HG02759 (cell line): Measurements from ENCODE around the gene SHOC1.
A peak's percentile ranks its signal among the peaks of the same experiment; 100 is the strongest.
"Not testable (repeated sequence)": the region's sequence is repeated elsewhere in the genome, so short reads cannot be mapped to it uniquely, and the experiment has no call there.

Experiments used
- ATAC-seq: cut with Tn5 transposase; IDR thresholded peaks from one replicate; pipeline ENCODE4 v1.9.1; 2021; ENCODE audit warnings: mild to moderate bottlenecking, moderate library complexity; ENCODE audit not compliant: unreplicated experiment

SHOC1 gene

DNA sequence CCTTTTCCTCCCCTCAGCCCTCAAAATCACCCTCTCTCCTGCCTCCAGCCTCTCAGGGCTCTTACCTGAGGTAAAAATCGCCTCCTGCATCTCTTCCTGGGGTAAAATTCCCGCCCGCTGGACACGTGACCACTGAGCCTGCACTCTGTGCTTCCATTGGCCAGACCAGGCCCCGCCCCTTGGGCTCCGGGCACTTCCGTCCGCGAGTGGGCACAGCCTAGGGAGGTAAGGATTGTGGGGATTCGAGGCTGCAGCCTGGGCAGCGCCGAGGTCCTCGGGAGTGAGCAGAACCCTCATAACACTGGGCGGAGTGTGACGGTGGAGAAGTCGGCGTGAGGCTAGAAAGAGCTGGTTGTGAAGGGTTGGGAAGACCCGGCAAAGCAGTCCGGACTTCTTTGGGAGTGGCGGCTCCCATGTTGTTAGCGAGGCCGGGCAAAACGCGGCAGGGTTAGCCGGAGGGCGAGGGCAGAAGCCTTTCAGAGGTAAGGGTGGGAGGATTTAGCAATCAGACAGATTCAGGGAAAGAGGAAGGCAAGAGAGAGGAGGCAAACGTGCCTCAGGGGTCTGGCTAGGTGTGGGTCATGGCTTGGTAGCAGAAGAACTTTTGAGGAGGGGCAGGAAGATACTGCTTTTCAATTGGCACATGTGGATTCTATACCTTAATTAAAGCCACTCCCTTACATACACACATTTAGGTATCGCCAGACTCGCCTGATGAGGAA is at the start of gene SHOC1:
Gene SHOC1 (minus strand): TSS at position 103 of the 722 bp plus-strand sequence. CDS start 3,519 bp downstream, outside the sequence.
- no peak for ATAC-seq

DNA sequence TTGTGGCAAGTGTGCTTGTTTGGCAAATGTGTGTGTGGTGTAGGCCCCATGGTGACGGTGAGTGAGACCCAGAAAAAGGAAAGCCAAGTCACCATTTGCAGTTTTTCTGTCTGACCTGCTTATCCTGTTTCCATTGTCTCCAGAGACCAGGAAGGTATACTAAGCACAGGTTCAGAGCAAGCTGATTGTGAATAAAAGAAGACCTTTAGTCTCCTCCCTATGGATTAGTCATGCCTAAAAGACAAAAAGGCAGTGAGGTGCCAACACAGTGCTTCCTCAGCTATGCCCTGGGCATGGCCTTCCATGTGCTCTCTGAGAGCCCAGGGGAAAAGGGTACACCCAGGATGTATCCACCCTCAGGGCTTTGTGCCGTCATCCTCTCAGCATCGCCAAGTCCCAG is 49.2 kb upstream of the SHOC1 start:
- no peak for ATAC-seq

DNA sequence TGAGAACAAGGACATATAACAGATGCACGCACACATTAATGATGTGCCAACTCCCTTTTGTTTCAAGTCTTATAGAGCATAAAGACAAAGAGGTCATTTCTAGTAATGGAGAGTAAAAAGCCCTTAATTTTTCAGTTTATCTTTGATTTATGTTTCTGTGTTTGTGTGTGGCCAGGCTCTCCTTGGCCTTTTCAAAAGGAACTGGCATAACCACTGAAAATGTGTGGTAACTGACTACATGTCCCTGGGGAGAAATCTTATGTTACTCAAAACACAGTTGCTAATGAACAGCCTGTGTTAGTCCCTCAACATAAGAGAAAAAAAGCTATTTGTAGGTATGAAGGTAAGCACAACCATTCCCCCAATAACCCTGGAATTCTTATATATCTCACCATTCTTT is 47.6 kb upstream of the SHOC1 start:
- no peak for ATAC-seq

DNA sequence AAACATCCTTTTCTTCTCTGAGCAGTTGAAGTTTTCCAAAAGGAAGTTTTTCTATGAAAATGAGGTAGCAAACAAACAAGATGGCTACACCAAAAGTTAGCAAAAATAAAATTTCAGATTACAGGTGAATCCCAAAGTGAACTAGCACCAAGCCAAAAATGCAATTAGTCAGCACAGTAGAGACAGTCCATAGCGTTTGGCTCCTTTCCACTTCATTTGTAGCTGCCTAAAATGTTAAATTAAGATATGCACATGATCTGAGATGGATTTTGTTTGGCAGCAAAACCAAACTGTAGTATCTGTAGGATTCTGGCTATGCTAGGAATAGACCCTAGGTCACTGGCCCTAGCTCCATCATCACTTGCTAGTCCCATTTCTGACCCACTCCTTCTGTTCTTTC is 45.7 kb upstream of the SHOC1 start:
- no peak for ATAC-seq

DNA sequence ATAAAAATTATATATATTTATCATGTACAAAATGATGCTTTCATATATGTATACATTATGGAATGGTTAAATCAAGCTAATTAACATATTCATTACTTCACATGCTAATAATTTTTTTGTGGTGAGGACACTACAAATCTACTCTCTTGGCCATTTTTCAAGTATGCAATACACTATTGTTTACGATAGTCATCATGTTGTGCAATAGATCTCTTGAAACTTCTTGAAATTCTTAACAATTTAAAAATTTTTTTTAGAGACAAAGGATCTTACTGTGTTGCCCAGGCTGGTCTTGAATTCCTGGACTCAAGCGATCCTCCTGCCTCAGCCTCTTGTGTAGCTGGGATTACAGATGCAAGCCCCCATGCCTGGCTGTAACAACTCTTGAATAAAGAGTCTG is 45.2 kb upstream of the SHOC1 start:
- ATAC-seq = no peak

DNA sequence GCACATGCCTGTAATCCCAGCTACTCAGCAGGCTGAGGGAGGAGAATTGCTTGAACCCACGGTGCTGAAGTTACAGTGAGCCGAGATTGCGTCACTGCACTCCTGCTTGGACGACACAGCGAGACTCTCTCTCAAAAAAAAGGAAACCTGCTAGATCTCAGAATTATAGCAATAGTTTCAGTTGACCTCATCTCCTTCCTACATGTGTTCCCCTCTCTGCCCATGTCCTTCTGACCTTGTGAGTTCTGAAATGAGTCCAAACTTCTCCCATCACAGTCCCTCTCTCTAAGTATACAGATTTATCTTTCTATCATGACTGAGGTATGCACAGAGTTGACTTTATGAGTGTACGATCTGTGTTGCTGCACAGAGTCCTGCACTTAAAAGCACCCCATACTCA is 44.6 kb upstream of the SHOC1 start:
- peak; percentile 73 for ATAC-seq

DNA sequence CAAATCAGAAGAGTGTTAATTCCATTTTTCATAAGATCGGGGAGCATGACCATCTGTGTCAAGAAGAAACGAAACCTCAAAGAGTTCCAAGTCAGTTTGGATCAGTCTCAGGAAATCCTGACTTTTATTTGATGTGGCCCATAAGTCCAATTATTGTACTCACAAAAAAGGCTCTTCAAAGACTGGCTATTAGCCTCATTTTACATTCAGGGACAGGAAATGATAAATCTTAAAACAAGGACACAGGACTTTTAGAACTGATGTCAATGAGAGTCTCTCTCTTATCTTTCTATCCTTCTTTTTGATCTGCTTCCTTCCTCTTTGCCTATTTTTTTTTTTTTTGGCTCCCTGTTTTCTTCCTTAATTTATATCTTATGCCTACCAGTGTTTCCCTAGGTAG is 43.7 kb upstream of the SHOC1 start:
- ATAC-seq = no peak

DNA sequence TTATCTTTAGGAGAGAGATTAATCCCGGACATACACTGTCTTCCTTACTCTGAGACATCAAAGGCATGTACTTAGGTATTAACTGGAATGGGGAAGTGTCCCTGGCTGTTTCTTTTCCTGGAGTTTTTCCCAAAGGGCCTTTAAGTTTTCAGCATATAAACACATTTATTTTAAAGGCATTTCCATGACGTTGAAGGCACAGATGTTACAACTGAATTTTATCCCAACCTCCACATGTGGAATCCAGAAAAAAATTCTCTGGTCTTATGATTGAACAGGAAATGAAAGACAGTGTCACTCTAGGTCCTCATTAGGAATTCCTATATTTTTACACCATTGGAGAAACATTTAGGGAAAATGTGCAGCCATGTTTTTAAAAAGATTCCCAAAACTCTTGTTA is 41.6 kb upstream of the SHOC1 start:
- ATAC-seq = no peak

DNA sequence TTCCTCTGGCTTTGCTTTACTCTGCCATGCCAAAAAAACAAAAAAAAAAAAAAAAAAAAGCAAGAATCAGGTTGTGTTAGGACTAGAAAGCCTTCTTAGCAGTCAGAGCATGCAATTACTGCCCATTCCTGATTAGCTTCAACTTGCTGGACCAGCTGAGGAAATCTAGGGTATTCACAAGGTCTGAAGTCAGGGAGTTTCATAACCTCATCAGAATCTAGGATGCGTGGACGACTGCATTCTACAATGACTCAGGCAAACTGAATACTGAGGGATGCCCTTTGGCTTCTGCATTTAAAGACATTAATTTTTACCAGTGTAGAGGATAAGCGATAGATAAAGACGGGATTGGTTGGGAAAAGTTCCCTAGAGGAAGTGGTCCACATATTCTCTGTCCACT is 39.2 kb upstream of the SHOC1 start:
- no peak for ATAC-seq

DNA sequence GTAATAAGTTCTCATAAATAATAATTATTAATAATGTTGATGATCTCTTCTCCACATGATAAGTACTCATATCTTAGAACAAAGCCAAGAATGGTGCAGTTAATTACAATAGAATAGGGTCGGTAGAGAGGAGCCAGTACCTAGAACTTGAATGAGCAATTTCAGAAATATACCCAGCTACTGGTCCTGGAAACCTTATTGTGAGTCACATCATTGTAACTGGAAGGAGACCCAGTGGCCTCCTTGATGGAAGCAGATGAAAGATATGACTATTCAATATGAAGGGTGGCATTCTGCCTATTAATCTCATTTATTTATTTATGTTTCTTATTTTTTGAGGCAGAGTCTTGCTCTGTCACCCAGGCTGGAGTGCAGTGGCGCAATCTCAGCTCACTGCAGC is 37.7 kb upstream of the SHOC1 start:
- no peak for ATAC-seq

DNA sequence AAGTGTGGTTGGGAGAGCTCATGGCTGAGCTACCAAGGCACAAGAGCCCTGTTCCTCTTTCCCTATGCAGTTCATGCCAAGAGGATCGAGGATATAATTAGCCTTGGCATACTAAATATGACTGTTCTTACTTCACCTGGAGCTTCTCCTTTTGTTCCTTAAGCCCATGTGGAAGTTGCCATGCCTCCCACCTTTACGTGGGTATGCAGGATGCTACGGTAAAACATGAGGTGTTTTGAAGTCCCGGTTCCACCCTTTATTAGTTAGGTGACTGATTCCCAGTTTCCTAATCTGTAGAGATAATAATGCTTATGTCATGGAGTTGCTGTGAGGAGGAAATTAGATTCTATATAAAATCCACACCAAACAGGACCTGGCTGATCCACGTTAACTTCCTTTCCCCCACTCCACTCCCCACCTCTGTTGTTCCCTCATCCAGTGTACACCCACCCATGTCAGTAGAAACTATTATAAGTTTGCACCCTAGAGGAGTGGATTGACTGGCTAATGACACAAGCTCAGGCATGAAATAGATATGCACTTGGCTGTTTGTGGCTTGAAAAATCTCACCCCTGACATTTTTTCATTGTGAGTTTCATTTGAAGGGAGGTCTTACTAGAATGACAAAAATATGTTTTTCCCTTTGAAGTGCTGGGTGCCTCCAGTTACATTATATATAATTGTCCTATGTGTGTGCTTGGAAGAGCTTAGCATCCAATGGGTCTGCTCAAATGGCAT is 36.8 kb upstream of the SHOC1 start:
- no peak for ATAC-seq

DNA sequence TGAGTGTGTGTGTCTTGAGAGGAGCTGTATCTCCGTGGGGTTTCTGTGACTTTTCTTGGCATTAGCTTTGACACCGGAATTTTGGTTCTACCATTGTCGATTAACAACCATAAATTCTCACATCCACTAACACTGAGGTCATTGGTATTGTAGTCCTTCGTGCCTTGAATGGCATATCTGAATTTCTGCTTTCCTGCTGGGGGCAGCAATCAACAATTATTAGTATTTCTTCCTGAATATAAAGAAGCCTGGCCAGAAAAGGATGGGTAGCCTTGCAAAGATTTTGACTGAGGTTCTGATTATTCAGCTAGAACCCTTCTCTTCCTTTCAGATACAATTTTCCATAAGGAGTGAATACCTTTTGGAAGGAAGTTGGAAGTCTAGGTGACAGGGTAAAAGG is 33.5 kb upstream of the SHOC1 start:
- no peak for ATAC-seq

DNA sequence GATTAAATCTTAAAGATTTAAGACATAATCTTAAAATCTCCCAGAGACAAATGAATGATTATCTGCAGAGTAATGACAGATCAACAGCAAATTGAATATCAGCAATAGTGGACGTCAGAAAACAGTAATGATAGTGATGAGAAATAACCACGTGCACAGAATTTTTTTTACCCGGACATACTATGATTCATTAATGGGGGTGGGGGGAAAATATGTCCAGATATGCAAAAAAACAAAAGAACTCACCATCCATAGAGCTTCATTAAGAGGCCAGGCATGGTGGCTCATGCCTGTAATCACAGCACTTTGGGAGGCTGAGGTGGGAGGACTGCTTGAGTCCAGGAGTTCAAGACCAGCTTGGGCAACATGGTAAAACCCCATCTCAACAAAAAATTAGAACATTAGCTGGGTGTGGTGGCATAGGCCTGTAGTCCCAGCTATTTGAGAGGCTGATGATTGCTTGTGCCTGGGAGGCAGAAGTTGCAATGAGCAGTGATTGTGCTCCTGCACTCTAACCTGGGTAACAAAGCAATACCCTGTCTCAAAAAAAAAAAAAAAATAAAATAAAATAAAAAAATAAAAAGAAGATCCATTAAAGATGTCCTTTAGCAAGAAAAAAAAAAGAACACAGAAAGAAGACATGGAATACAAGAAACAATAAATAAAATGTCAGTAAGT is 30.9 kb upstream of the SHOC1 start:
- ATAC-seq = no peak

DNA sequence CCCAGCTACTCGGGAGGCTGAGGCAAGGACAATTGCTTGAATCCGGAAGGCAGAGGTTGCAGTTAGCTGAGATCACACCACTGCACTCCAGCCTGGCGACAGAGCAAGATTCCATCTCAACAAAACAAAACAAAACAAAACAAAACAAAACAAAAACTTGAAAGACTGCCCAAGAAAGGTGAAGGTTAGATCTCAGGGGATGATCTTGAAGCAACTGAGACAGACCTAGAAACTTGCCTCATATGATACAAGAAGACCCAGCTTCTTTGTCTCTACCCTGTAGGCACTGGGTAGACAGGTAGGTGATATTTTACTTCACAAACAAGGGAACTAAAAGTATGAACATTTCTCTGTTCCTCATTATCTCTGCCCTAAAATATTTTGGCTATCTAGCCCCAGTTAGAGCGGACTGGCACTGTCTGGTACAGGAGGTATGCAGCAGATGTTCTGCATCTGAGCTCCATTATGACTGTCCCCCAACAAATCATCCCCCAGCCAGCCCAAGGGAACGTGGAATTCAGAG is 26.3 kb upstream of the SHOC1 start:
- ATAC-seq = no peak

DNA sequence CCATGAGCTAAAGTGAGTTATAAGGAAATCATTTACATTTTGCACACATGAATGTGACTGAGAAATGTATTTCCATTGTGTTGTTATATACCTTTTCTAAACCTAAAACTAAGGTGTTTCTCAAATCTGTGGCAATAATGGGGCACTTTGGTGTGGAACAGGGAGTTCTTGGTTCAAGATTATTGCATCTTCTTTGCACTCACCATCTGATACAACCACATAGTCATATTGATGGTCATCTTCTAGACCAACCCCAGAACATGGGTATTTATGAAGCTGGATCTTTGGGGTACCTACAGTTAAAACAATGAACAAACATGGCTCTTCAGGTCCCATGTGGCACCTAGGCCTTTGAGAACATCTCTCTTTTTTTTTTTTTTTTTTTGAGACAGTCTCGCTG is 24.6 kb upstream of the SHOC1 start:
- no peak for ATAC-seq

DNA sequence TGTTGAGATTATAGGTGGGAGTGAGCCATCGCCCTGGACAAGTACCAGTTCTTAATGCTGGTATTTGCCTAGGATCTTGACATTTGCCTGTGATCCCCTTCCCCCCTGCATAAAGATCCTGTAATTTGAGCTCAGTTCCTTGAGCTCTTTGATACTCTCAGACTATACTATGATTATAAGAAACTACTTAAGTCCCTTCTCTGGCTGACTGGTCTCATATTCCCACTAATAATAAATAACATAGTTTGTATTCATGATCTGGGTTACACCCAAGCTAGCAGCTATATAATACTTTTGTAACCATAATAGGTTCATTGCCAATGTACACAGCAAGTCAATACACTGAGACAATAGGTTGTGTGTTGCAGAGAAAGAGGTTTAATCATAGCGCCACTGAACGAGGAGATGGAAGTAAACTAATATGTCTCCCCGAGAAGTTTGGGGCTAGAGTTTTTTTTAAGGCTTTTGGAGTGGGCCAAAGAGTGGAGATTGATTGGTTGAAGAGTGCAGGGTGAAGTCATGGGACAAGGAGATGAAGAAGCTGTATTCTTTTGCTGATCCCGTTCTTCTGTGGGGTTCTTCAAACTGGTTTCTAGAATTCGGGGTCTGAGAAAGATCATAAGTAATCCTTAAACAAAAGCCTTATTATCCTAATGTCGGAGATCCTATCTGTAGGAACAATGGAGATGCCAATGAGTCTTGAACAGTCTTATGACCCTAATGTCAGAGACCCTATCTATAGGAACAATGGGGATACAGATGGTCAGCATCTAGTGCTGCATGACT is 20.7 kb upstream of the SHOC1 start:
- no peak for ATAC-seq

DNA sequence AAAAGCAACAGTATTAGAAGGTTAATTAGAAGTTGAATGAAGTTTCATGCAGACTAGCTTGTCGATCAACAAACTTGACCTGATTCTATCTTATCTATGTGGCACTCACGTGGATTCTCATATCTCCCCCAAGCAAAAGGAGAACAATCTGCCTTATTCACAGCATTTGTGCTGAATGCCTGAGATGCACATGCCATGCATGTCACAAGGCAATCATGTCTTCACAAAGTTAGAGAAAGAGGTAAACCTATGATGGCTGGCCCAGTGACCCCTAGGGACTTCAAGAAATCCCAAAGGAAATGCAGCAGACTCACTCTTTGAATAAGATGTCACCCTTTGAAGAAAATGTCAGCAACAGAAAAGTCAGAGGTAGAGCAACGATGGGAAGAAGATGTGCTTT is 17.6 kb upstream of the SHOC1 start:
- ATAC-seq = no peak

DNA sequence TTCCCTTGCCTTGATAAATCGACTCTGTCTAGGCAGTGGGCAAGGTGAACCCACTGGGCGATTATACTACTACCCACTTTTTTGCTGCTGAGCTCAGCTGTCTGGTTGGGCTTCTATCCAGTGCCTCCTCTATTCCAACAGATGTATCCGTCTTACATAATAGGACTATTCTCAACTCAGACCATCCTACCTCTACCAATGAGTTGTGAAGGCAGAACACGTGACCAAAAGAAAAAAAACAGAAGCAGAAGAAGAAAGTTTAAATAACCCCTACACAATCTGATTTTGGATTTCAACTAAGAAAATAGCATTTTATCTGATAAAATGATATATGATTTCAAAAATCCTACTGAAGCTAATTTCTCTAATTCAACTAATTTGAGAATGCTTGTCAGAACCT is 16.2 kb upstream of the SHOC1 start:
- no peak for ATAC-seq

DNA sequence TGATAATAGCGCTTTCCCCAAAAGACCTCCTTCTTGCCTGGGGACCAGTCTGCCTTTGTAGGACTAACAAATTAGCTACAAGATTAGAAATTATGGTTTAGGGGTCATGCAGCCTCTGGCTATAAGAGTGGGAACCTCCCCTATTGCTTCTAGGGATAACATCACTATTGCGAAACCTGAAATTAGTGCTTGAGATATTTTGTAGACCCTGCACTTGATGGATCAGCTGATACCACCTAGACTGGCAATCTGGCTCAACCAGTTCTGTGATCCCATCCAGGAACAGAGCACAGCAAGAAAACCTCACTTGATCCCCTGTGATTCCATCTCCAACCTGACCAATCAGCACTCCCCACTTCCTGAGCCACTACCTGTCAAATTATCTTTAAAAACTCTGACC is 15.7 kb upstream of the SHOC1 start:
- ATAC-seq = not testable (repeated sequence)

DNA sequence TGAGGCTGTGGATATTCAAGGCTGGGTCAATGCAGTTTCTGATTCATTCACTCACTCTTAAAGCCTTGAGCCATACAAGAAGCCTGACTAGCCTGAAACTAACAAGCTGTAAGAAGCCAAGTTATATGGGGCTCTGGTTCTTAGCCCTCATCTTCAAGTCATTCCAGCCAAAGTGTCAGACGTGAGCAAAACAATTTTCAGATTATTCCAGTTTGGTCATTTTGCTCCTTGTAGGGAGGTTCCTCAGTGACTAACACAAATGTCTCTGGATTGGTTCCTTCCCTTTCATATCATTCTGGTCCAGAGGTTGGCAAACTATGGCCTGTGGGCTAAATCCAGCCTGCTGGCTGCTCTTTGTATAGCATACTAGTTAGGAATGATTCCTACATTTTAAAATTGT is 12.5 kb upstream of the SHOC1 start:
- ATAC-seq = no peak

DNA sequence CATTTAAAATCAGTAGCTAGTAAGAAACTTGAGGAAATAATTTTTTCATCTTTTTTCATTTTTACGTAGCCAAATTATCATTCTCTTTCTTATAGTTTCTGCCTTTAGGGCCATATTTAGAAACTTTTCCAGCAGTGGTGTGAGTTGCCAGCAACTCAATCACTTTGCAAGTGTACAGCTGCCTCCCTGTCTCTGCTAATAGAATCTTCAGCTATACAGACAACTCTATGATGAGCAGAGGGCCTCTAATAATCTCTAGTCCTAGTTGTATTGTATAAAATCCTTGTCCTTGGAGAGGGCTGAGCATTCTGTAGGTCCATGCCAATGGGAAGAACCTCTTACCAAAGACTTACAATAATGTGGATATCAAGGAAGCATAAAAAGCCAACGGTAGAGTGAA is 11.5 kb upstream of the SHOC1 start:
- no peak for ATAC-seq
